GM12865 (cell line): ENCODE data around the gene PTGER2.
A peak's percentile ranks its signal among the peaks of the same experiment; 100 is the strongest.

Source experiments
- DNase-seq: peaks from one replicate; pipeline ENCODE4 v3.0.0; 2010; ENCODE audit warnings: low read depth
- H3K4me3 ChIP-seq: 2 replicates; pipeline ENCODE4 v1.5.1; 2011; ENCODE audit warnings: mild to moderate bottlenecking, low read depth, low read length, control low read depth
- TF ChIP-seq, protein P1 (sequence below): IDR thresholded peaks from 2 replicates; pipeline ENCODE4 v1.5.1; 2011; ENCODE audit warnings: low read length, control low read depth, low read depth, inconsistent platforms; ENCODE audit not compliant: insufficient read depth; ENCODE audit errors: missing control alignments

Gene PTGER2

DNA sequence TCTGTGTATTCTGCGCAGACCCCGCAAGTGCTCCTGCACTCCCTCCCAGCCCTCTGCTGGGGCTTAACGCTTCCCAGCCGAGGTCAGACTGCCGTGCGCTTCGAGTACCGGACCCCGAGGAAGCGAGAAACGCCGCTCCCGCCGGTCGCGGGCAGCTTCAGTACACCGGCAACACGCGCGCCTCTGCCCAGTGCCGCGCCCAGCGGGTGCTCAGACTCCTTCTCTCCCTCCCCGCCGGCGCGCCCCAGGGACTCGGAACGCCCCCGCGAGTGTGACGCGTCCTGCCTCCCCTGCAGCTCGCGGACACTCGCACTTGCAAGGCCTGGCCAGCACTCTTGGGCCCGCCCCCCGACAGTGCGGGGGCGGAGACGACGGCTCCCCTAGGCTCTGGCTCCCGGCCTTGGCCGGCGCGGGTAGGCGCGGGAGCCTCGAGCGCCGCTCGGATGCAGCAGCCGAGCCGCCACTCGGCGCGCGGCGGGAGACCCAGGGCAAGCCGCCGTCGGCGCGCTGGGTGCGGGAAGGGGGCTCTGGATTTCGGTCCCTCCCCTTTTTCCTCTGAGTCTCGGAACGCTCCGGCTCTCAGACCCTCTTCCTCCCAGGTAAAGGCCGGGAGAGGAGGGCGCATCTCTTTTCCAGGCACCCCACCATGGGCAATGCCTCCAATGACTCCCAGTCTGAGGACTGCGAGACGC lies at the start of gene PTGER2:
Gene PTGER2, plus strand, starts transcription at position 410 of the 692 bp plus-strand sequence. Its CDS starts 237 bp downstream, at position 647.
- peak; percentile 49 for DNase-seq
- TF ChIP-seq, protein P1, sequence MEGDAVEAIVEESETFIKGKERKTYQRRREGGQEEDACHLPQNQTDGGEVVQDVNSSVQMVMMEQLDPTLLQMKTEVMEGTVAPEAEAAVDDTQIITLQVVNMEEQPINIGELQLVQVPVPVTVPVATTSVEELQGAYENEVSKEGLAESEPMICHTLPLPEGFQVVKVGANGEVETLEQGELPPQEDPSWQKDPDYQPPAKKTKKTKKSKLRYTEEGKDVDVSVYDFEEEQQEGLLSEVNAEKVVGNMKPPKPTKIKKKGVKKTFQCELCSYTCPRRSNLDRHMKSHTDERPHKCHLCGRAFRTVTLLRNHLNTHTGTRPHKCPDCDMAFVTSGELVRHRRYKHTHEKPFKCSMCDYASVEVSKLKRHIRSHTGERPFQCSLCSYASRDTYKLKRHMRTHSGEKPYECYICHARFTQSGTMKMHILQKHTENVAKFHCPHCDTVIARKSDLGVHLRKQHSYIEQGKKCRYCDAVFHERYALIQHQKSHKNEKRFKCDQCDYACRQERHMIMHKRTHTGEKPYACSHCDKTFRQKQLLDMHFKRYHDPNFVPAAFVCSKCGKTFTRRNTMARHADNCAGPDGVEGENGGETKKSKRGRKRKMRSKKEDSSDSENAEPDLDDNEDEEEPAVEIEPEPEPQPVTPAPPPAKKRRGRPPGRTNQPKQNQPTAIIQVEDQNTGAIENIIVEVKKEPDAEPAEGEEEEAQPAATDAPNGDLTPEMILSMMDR: no peak
- peak within 1 kb of the TSS; percentile 47 for H3K4me3 ChIP-seq

- no peak overlapping the region for H3K4me3 ChIP-seq
- DNase-seq: peak; percentile 44
- TF ChIP-seq, protein P1: no peak
These were observed 48.9 kb upstream of the PTGER2 start for GRCh38 chr14:52265253-52265652.

DNA sequence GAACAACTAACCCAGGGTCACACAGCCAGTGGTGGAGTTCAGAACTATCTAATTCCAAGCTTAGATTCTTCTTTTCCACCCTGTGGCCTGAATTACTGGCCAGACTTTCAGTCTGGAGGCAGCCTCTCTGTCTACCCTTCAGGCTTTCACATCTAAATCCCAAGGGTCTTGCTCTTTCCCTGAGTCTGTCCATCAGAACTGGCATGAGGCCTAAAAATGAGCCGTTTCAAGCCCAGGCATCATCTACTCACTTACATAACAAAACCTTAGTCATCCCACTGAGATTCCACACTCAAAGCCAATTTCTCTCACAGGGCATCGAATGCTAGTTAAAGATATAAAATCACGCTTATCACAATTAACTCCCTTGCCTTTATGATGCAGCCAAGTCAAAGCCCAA lies 47.9 kb upstream of the PTGER2 start:
- no peak for DNase-seq
- TF ChIP-seq, protein P1: no peak
- no peak overlapping the region for H3K4me3 ChIP-seq

DNA sequence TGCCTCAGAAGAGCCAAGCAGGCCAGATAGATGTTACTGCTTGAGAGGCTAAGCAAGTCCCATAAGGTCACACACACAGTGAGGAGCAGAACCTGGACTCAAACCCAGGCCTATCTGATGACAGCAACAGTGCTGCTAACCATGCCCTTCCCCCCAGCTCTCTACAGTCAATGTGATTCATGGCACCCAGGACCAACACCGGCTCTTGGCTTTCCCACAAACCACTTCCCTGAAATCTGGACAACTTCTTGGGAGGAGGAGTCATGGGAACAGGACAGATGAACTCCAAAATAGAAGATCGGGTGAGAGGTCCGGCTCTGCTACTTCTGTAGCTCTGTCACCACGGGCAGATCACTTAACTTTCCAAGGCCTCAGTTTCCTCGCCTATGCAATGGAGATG lies 47.3 kb upstream of the PTGER2 start:
- DNase-seq: no peak
- TF ChIP-seq, protein P1: no peak
- no peak overlapping the region for H3K4me3 ChIP-seq

DNA sequence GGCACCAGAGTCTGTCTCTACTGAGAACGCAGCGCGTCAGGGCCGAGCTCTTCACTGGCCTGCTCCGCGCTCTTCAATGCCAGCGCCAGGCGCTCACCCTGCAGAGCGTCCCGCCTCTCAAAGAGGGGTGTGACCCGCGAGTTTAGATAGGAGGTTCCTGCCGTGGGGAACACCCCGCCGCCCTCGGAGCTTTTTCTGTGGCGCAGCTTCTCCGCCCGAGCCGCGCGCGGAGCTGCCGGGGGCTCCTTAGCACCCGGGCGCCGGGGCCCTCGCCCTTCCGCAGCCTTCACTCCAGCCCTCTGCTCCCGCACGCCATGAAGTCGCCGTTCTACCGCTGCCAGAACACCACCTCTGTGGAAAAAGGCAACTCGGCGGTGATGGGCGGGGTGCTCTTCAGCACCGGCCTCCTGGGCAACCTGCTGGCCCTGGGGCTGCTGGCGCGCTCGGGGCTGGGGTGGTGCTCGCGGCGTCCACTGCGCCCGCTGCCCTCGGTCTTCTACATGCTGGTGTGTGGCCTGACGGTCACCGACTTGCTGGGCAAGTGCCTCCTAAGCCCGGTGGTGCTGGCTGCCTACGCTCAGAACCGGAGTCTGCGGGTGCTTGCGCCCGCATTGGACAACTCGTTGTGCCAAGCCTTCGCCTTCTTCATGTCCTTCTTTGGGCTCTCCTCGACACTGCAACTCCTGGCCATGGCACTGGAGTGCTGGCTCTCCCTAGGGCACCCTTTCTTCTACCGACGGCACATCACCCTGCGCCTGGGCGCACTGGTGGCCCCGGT lies 46.4 kb upstream of the PTGER2 start, which contains the start of gene PTGDR:
Gene PTGDR, plus strand, starts transcription at position 198 of the 778 bp plus-strand sequence. Its CDS starts 117 bp downstream, at position 315.
- H3K4me3 ChIP-seq: no peak within 1 kb of the TSS
- TF ChIP-seq, protein P1: no peak
- DNase-seq: no peak

DNA sequence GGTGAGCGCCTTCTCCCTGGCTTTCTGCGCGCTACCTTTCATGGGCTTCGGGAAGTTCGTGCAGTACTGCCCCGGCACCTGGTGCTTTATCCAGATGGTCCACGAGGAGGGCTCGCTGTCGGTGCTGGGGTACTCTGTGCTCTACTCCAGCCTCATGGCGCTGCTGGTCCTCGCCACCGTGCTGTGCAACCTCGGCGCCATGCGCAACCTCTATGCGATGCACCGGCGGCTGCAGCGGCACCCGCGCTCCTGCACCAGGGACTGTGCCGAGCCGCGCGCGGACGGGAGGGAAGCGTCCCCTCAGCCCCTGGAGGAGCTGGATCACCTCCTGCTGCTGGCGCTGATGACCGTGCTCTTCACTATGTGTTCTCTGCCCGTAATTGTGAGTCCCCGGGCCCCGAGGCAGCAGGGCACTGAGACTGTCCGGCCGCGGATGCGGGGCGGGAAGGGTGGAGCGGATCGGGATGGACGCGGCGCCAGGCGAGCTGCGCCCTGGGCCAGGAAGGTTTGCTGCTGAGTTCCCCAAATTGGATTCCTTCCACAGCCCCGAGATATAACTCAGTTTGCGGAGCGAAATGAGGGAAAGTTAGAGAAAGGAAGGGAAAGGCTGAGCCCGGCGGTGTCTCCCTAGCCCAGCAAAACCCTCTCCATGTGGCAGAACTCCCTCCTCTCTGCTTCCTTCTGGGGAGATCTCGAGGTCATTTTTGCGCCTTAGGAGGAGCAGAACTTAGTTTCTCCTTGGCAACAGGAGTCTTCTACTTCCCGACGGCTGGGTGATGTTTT lies 45.6 kb upstream of the PTGER2 start:
- H3K4me3 ChIP-seq: no peak overlapping the region
- no peak for DNase-seq
- TF ChIP-seq, protein P1: no peak
